SJSA1 (cell line): ENCODE data around the gene LMNTD2. TPM values are rescaled to one million over a fixed set of nuclear protein-coding genes. Genes with fewer than 3 reads are reported as not detected.
"Not testable (repeated sequence)": the region's sequence is repeated elsewhere in the genome, so short reads cannot be mapped to it uniquely, and the experiment has no call there.

Experiments
- DNase-seq, 2 experiments: peaks; one replicate each; pipeline ENCODE4 v3.0.0-alpha.2; 2015 to 2020; ENCODE audit warnings: low spot score in 2 of 2, low read depth in 1 of 2
- H3K27ac ChIP-seq: fragments of 250-450 bp; sonication (Bioruptor Pico); 2 replicates; pipeline ENCODE4 v1.5.1; 2020; ENCODE audit warnings: mild to moderate bottlenecking, moderate library complexity
- H3K27me3 ChIP-seq: fragments of 250-450 bp; sonication (Bioruptor Pico); replicated peaks from 2 replicates; pipeline ENCODE4 v1.5.1; 2020; ENCODE audit warnings: mild to moderate bottlenecking, moderate library complexity
- H3K36me3 ChIP-seq: fragments of 250-450 bp; sonication (Bioruptor Pico); 2 replicates; pipeline ENCODE4 v1.5.1; 2020; ENCODE audit warnings: mild to moderate bottlenecking
- H3K4me1 ChIP-seq: fragments of 250-450 bp; sonication (Bioruptor Pico); replicated peaks from 2 replicates; pipeline ENCODE4 v1.6.1; 2021; ENCODE audit warnings: mild to moderate bottlenecking
- H3K4me3 ChIP-seq: fragments of 250-450 bp; sonication (Bioruptor Pico); 2 replicates; pipeline ENCODE4 v1.5.1; 2020; ENCODE audit warnings: mild to moderate bottlenecking
- H3K9me3 ChIP-seq: fragments of 250-450 bp; sonication (Bioruptor Pico); replicated peaks from 2 replicates; pipeline ENCODE4 v1.5.1; 2020; ENCODE audit warnings: mild to moderate bottlenecking
- total RNA-seq: library from RNA; depleted of rRNA; stranded (reverse); fragments of >200 nt; shearing (Covaris generic); gene quantifications from 2 replicates; pipeline ENCODE4 v1.2.3, GENCODE V29; 2014

The LMNTD2 gene
- total RNA-seq, 1 experiment from 2014 or later, result 0.18 TPM

DNA sequence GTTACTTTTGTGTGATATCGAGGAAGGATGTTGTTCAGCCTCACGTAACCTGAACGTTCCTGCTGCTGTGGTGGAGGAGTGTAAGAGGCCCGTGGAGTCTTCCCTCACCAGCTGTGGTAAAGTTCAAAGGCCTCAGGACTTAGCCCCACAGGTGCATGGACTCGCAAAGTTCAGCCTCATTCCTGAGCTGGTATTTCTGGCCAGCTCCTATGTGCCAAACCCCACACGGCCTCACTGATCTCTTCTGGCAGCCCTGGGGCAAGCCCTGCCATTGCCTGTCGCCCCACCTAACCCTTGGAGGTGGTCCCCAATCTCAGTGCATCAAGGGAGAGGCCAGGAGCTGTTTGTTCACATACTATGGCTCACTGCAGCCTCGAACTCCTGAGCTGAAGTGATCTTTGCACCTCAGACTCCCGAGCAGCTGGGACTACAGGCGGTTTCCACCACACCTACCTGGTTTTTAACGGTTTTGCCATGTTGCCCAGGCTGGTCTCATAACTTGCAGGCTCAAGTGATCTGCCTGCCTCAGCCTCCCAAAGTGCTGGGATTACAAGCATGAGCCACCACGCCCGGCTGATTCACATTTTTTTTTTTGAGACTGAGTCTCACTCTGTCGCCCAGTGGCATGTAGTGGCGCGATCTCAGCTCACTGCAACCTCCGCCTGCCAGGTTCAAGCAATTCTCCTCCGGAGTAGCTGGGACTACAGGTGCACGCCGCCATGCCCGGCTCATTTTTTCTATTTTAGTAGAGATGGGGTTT is 17.9 kb upstream of the LMNTD2 start:
- no peak overlapping the region for H3K4me3 ChIP-seq
- no peaks in the 10 kb centered on the region for H3K9me3 ChIP-seq
- H3K36me3 ChIP-seq, result peaks cover 7% of the 10 kb centered on the region
- peaks cover 13% of the 10 kb centered on the region for H3K4me1 ChIP-seq
- H3K27ac ChIP-seq, result no peak overlapping the region
- H3K27me3 ChIP-seq, result peaks cover 7% of the 10 kb centered on the region; the same call in 1 of the 2 replicates
- DNase-seq, result no peak

DNA sequence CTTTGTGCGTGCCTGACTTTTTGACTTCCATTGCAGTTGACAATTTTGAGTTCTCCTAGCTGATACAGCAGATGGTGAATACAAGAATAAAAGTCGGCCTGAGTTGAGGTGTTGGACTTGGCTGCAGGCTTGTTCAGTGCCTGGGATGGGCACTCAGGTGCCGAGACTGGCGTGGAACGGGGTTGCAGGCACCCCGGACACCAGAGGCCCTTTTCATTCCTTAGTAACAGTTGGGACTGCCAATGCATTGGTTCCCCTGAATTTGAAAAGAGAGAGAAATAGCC is 17.0 kb upstream of the LMNTD2 start:
- DNase-seq, result no peak
- Histone ChIP-seq H3K4me1 (peaks cover 13% of the 10 kb centered on the region), H3K27ac (no peak overlapping the region), H3K27me3 (peaks cover 7% of the 10 kb centered on the region; the same call in 1 of the 2 replicates), H3K9me3 (no peaks in the 10 kb centered on the region), H3K36me3 (no peaks in the 10 kb centered on the region; the same call in 1 of the 2 replicates), H3K4me3 (peak overlapping the region; percentile 78)

DNA sequence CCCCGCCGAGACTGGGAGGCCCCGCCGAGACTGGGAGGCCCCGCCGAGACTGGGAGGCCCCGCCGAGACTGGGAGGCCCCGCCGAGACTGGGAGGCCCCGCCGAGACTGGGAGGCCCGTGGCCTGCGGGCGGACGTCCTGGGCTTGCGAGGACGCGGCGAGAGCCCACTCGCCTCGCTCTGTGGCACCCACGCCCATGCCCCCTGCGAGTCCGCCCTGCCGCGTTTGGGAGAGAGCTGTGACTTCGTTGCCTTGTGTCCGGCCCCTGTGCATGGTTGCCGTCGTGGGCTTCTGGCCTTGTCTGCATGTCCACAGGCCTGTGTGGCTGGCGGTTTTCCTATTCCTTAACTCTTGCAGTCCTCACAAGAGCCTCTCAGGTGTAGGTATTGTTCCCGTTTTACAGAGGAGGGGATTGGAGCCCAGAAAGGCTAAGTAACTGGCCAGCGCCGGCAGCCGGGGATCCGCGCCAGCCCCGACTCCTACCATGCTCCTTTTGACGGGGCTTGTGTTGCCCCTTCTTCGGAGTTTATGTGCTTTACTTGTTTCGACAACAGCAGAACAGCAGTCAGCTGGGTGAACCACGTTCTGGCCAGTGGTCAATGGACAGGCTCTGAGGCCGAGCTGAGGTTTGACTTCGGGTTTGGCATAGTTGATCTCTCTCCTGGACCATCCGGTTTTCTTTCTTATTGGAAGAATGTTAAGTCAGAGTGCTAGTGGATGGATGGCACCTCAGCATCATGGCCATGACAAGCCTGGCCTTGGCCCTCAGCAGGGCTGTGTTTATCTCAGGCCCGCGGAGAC is 16.5 kb upstream of the LMNTD2 start:
- DNase-seq, result no peak
- H3K4me1 ChIP-seq, result peaks cover 13% of the 10 kb centered on the region
- peak overlapping the region; percentile 78 for H3K4me3 ChIP-seq
- H3K9me3 ChIP-seq, result no peaks in the 10 kb centered on the region
- H3K36me3 ChIP-seq, result no peaks in the 10 kb centered on the region
- no peak overlapping the region for H3K27ac ChIP-seq
- peaks cover 7% of the 10 kb centered on the region; the same call in 1 of the 2 replicates for H3K27me3 ChIP-seq

DNA sequence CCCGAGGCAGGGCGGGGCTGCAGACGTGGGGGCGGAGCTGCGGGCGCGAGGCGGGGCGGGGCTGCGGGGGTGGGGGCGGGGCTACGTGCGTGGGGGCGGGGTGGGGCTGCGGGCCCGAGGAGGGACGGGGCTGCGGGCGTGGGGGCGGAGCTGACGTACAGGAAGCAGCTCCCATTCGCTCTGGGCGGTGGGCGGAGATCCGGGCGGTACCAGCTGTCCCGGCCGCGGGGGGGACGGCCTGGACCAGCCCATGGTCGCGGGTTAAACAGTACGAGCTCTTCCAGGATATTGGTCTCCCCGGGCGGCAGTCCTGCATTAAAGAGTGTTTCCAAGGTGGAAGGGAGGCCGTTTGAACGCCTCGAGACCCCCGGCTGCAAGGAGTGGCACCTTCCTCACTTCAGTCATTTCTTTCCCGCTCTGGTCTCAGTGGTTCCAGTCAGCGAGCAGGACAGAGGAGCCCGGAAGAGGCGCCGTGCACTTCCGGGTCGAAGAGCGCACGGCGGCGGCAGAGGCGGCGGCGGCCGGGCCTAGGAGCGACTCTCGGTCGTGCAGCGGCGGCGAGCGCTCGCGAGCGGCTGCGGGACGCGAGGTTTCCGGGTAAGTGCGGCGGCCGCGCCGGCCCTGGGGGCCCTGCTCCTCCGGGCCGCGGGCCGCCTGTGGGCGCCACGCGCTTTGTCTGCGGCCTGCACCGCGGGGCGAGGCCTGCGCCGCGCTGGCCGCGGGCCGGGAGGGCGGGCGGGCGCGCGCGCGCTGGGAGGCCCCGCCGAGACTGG is 15.6 kb upstream of the LMNTD2 start, which contains the start of gene PHRF1:
TSS of gene PHRF1 (plus strand) at position 475 of the 773 bp plus-strand sequence. CDS start 5,043 bp downstream, outside the sequence.
- Histone ChIP-seq H3K4me1 (peaks cover 13% of the 10 kb centered on the region), H3K27ac (peak within 1 kb of the TSS; percentile 99)
- DNase-seq, result peak; percentile 88 to 93

DNA sequence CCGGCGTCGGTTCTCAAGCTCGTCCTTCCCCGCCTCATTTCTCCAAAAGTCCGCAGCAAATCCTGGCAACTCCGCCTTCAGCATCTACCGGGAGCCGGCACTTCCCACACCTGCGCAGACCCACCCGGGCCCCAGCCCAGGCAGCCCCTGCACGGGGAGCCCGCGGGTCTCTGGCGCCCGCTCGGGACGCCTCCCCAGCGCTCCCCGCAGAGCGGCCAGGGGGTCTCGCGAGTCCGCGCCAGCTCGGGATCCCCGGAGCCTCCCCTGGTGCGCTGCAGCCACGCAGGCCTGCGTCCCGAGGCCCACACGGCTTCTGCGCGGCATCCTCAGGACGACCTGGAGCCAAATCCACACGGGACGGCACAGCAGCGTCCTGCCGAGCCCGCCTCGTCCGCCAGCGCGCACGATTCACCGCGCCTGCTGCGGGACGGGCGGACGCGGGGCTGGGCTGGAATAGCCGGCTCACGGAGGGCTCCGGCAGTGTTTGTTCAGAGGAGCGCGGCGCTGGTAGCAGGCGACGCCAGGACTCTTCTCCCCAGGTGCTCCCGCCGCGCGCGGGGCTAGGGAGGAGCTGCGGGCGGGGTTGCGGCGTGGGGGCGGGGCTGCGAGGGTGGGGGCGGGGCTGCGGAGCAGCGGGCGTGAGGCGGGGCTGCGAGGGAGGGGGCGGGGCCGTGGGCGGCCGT is 14.9 kb upstream of the LMNTD2 start:
- Histone ChIP-seq H3K27ac (no peak overlapping the region), H3K4me3 (peak overlapping the region; percentile 42), H3K9me3 (no peaks in the 10 kb centered on the region), H3K27me3 (peaks cover 7% of the 10 kb centered on the region; the same call in 1 of the 2 replicates), H3K36me3 (no peaks in the 10 kb centered on the region), H3K4me1 (peaks cover 13% of the 10 kb centered on the region)
- peak in 1 of 2 experiments; percentile 42 for DNase-seq

More for the DNA sequence above, 15.6 kb upstream of the LMNTD2 start, which contains the start of gene PHRF1:
- Histone ChIP-seq H3K9me3 (no peaks in the 10 kb centered on the region), H3K27me3 (peaks cover 7% of the 10 kb centered on the region; the same call in 1 of the 2 replicates), H3K36me3 (no peaks in the 10 kb centered on the region), H3K4me3 (peak within 1 kb of the TSS; percentile 78)

DNA sequence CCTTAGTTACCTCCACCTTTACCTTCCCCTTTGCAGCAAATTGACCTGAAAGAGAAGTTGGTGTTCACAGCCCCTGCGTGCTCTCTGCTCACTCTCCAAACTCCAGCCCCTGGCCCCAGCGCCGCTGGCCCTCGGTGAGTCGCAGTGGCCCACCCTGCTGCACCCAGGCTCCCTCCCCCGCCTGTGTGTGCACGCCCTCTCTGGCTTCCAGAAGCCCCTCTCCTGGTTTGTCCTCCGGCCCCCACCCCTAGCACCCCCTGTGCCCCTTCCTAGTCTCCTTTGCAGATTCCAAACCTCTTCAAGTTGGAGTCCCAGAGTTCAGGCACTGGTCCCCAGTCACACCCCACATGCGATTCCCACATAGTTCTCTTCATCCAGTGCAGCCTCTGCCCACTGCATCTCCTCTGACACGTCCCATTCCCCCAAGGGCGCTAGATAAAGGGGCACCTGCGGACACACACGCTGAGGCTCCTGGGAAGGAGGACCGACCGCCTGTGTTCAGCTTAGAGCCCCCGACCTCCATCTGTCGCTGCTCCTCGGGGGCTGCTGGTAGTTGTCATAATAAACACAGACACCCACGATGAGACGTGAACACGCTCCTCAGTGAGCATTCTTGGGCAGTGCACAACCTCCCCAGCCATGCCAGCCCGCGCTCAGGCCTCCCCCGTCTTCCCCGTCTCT is 14.2 kb upstream of the LMNTD2 start:
- H3K27ac ChIP-seq, result no peak overlapping the region
- no peak for DNase-seq
- peaks cover 13% of the 10 kb centered on the region for H3K4me1 ChIP-seq
- H3K27me3 ChIP-seq, result peaks cover 7% of the 10 kb centered on the region; the same call in 1 of the 2 replicates
- no peaks in the 10 kb centered on the region for H3K36me3 ChIP-seq
- peak overlapping the region; percentile 42; the same call in 1 of the 2 replicates for H3K4me3 ChIP-seq
- no peaks in the 10 kb centered on the region for H3K9me3 ChIP-seq

DNA sequence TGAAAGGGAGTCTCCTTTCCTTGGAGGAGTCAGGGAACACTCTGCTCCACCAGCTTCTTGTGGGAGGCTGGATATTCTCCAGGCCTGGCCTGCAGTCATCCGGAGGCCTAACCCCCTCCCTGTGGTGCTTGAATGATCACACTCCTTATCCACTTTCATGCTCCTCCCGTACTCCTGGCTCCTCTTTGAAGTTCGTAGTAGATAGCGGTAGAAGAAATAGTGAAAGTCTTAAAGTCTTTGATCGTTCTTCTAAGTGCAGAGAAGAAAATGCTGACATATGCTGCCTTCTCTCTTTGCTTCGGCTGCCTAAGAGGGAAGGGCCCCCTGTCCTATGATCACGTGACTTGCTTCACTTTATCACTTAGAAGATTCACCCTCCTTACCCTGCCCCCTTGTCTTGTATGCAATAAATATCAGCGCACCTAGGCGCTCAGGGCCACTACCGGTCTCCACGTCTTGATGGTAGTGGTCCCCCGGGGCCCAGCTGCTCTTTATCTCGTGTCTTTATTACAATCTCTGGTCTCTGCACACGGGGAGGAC is 13.6 kb upstream of the LMNTD2 start:
- H3K27me3 ChIP-seq, DNase-seq, H3K27ac ChIP-seq, H3K4me3 ChIP-seq, H3K9me3 ChIP-seq, H3K36me3 ChIP-seq: not testable (repeated sequence)
- peaks cover 15% of the 10 kb centered on the region for H3K4me1 ChIP-seq

DNA sequence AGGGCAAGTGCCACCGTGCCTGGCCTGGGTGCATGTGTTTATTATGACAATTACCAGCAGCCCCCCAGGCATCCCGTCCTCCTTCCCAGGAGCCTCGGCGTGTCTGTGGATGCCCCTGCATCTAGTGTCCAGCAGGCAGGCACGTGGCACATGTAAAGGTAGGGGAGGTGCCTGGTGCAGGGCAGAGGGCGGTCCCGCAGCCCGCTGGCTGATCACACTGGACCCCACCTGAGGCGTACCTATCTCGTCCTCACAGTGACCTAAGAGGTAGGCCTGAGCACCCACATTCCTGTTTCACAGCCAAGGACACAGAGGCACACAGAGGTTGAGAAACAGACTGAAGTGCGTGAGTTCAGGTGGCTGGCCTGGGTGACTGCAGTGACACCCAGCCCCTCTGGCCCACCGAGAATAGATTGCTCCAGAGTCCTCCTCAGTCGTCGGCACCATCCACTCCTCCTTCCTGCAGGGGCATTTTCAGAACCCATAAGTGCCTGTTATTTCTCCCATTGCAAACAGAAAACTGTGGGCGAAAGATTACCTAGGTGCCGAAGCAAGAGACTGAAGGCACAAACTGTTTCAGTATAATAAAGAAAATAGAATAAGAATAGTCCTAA is 12.7 kb upstream of the LMNTD2 start:
- DNase-seq, result no peak
- peaks cover 18% of the 10 kb centered on the region for H3K4me1 ChIP-seq
- H3K9me3 ChIP-seq, result no peaks in the 10 kb centered on the region
- H3K4me3 ChIP-seq, result no peak overlapping the region
- no peaks in the 10 kb centered on the region for H3K36me3 ChIP-seq
- peaks cover 7% of the 10 kb centered on the region; the same call in 1 of the 2 replicates for H3K27me3 ChIP-seq
- no peak overlapping the region for H3K27ac ChIP-seq

DNA sequence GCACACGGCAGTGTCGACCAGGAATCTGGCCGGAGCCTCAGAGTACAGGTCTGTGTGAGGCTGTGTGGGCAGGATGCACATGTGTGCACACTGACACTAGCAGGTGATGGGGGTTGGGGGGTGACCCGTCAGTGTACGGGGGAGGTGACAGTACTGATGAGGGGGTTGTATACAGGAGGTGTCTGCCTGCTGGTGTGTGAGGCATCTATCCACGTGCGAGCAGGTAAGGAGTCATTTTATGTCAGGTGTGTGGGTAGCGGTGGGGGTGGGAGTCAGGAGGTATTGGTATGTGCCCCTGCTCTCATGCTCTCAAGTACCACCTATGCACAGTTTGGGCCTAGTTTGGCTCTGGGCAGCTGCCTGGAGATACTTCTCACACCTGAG is 11.3 kb upstream of the LMNTD2 start:
- DNase-seq, result no peak
- Histone ChIP-seq H3K4me3 (no peak overlapping the region), H3K36me3 (no peaks in the 10 kb centered on the region), H3K9me3 (no peaks in the 10 kb centered on the region), H3K4me1 (peaks cover 12% of the 10 kb centered on the region), H3K27ac (no peak overlapping the region), H3K27me3 (peaks cover 7% of the 10 kb centered on the region; the same call in 1 of the 2 replicates)

DNA sequence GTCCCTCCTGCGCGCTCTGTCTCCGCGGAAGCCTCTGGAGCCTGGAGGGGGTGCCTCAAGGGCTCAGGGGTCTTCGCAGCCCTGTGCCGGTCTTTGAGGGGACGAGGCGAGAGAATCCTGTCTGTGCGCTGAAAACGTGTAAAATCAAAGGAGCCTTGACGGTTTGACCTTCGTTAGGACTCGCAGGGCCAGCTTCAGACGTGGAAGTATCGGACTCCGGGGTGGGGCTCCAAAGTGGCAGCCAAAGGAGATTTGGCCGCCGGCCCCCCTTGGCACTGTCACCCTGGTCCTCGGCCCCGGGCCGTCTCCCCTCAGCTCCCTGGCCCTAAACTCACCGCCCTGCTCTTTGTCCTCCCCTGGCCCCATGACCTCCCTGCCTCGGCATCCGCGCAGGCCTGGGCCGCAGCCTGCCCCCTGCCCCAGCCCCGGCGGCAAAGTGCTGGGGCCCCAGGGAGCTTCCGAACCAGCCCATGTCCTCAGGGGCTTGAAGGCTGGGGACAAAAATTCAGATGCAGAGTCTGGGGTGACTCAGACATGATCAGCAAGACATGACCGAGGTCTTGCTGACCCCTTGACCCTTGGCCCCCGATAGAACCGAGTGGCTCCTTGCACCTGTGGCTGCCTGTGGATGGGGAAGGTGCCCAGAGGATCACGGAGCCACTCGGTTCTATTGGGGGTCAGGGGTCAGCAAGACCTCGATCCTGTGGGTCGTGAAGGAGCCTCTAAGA is 8.8 kb upstream of the LMNTD2 start:
- no peak overlapping the region for H3K27ac ChIP-seq
- H3K4me1 ChIP-seq, result peaks cover 6% of the 10 kb centered on the region
- H3K4me3 ChIP-seq, result peak overlapping the region; percentile 58
- DNase-seq, result no peak
- no peaks in the 10 kb centered on the region for H3K27me3 ChIP-seq
- H3K36me3 ChIP-seq, result no peaks in the 10 kb centered on the region
- H3K9me3 ChIP-seq, result no peaks in the 10 kb centered on the region

DNA sequence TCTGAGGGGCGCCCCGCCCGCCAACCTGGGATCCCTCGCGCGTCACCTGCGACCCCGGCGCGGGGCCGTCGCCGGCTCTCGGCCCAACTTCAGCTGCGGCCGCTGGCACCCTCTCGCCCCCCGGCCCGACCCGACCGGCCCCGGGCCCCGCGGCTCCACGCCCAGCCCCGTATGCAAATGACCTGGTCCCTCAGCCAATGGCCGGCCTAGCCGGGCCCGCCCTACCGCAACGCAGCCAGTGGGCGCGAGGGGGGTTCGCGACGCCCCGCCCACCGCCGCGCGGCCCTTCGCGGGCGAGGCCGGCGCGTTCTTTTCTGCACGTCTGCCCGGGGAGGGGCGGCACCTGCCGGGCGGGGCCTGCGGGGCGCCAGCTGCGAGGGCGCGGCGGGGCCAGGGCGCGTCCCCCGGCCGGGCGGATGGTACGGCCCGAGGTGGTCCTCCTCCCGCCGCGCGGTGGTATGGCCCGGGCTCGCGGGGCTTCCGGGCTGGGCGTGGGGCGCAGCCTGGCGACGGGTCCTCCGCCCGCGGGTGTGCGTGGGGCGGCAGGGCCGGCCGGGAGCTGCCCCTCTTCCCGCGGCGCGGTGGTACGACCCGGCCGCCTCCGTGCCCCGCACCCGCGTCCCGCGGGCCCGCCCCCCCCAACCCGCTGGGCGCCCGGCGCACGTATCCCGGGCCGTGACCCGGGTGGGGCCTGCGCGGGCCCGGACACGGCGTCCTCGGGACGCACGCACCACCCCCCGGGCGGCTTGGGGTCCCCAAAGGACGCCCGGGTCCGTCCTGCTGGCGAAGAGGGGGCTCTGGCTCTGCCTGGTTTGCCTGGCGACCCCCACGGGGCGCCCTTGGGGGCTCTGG is 8.0 kb upstream of the LMNTD2 start:
- peak overlapping the region; percentile 58 for H3K4me3 ChIP-seq

More for the DNA sequence above, 8.0 kb upstream of the LMNTD2 start:
- Histone ChIP-seq H3K4me1 (peaks cover 6% of the 10 kb centered on the region), H3K9me3 (no peaks in the 10 kb centered on the region), H3K27ac (no peak overlapping the region), H3K27me3 (no peaks in the 10 kb centered on the region), H3K36me3 (no peaks in the 10 kb centered on the region)
- peak; percentile 73 to 80 for DNase-seq
